ENCODE results near the gene MRPL28. TPM values are rescaled to one million over a fixed set of nuclear protein-coding genes. Genes with fewer than 3 reads are reported as not detected.

The MRPL28 gene
- total RNA-seq, 6 experiments from 2014 or later, result 105 to 131 (median 129) TPM

DNA sequence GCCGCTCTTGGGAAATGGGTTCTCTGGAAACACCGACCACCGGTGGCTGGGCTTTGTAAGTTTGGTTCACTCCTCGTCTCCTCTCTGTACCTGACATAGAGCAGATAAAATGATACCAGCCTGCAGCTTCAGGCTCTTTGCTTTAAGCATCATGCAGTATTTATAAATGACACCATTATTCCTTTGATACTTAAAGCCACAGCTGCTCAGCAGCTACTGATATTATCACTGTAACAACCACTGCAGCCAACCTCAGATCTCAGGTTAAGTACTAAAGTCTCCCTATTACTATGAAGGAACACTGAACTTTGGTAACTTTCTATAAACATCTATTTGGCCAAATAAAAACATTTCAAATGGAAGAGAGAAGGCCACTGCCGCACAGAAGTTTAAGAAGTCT, 52.8 kb downstream of the MRPL28 start:
- Mint-ChIP-seq H3K27me3 (ENCODE audit: insufficient read depth) (peaks cover 2% of the 10 kb centered on the region), H3K9me3 (no peaks in the 10 kb centered on the region), H3K4me3 (no peak overlapping the region), H3K36me3 (ENCODE audit: low read depth) (0 out of 2 replicates have a peak, but pooled peaks cover 6% of the 10 kb centered on the region), H3K27ac (no peak overlapping the region), H3K4me1 (ENCODE audit: low read depth) (no peaks in the 10 kb centered on the region)
- TF ChIP-seq, protein P1, sequence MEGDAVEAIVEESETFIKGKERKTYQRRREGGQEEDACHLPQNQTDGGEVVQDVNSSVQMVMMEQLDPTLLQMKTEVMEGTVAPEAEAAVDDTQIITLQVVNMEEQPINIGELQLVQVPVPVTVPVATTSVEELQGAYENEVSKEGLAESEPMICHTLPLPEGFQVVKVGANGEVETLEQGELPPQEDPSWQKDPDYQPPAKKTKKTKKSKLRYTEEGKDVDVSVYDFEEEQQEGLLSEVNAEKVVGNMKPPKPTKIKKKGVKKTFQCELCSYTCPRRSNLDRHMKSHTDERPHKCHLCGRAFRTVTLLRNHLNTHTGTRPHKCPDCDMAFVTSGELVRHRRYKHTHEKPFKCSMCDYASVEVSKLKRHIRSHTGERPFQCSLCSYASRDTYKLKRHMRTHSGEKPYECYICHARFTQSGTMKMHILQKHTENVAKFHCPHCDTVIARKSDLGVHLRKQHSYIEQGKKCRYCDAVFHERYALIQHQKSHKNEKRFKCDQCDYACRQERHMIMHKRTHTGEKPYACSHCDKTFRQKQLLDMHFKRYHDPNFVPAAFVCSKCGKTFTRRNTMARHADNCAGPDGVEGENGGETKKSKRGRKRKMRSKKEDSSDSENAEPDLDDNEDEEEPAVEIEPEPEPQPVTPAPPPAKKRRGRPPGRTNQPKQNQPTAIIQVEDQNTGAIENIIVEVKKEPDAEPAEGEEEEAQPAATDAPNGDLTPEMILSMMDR (IDR thresholded peaks at IDR 0.05), result no peak
- DNase-seq, result no peak

Other genes starting within 250 kb of the MRPL28 start
- gene NPRL3, start 231.9 kb downstream of the MRPL28 start, total RNA-seq (2021; fragmentation: NEBNext Ultra II Directional; extraction: Animal tissue kit (Norgen Biotek cat#: 25700)), result 10 to 100 TPM; 33.9 to 40.9 (median 37.1) TPM
- not detected for gene HBZ, start 217.9 kb downstream of the MRPL28 start, total RNA-seq (2021; fragmentation: NEBNext Ultra II Directional; extraction: Animal tissue kit (Norgen Biotek cat#: 25700))
- gene HBM, start 204.6 kb downstream of the MRPL28 start, total RNA-seq (2021; fragmentation: NEBNext Ultra II Directional; extraction: Animal tissue kit (Norgen Biotek cat#: 25700)), result not detected
- not detected for gene HBA2, start 197.7 kb downstream of the MRPL28 start, total RNA-seq (2021; fragmentation: NEBNext Ultra II Directional; extraction: Animal tissue kit (Norgen Biotek cat#: 25700))
- gene HBA1, start 193.9 kb downstream of the MRPL28 start, total RNA-seq (2021; fragmentation: NEBNext Ultra II Directional; extraction: Animal tissue kit (Norgen Biotek cat#: 25700)), result not detected
- under 1 TPM in 1 of 6 experiments, not detected in 5; 0.47 TPM for gene HBQ1, start 190.1 kb downstream of the MRPL28 start, total RNA-seq (2021; fragmentation: NEBNext Ultra II Directional; extraction: Animal tissue kit (Norgen Biotek cat#: 25700))
- 10 to 100 TPM; 35.8 to 47.5 (median 41.7) TPM for gene LUC7L, start 141.1 kb downstream of the MRPL28 start, total RNA-seq (2021; fragmentation: NEBNext Ultra II Directional; extraction: Animal tissue kit (Norgen Biotek cat#: 25700))
- 100 to 1,000 TPM in 2 of 6 experiments, 10 to 100 TPM in 4; 83.6 to 113 (median 87.7) TPM for gene FAM234A, start 135.7 kb downstream of the MRPL28 start, total RNA-seq (2021; fragmentation: NEBNext Ultra II Directional; extraction: Animal tissue kit (Norgen Biotek cat#: 25700))
- 1 to 10 TPM; 1.5 to 3.5 (median 2.3) TPM for gene RGS11, start 94.6 kb downstream of the MRPL28 start, total RNA-seq (2021; fragmentation: NEBNext Ultra II Directional; extraction: Animal tissue kit (Norgen Biotek cat#: 25700))
- not detected for gene ARHGDIG, start 89.9 kb downstream of the MRPL28 start, total RNA-seq (2021; fragmentation: NEBNext Ultra II Directional; extraction: Animal tissue kit (Norgen Biotek cat#: 25700))
- not detected for gene PDIA2, start 87.4 kb downstream of the MRPL28 start, total RNA-seq (2021; fragmentation: NEBNext Ultra II Directional; extraction: Animal tissue kit (Norgen Biotek cat#: 25700))
- gene AXIN1, start 17.8 kb downstream of the MRPL28 start, total RNA-seq (2021; fragmentation: NEBNext Ultra II Directional; extraction: Animal tissue kit (Norgen Biotek cat#: 25700)), result 10 to 100 TPM; 13.6 to 16.7 (median 14.7) TPM
- 10 to 100 TPM; 50.6 to 69.7 (median 59.7) TPM for gene PGAP6, start 11.4 kb upstream of the MRPL28 start, total RNA-seq (2021; fragmentation: NEBNext Ultra II Directional; extraction: Animal tissue kit (Norgen Biotek cat#: 25700))
- gene NME4, start 26.7 kb upstream of the MRPL28 start, total RNA-seq (2021; fragmentation: NEBNext Ultra II Directional; extraction: Animal tissue kit (Norgen Biotek cat#: 25700)), result 100 to 1,000 TPM; 153 to 276 (median 158) TPM
- 10 to 100 TPM; 14.0 to 20.3 (median 16.0) TPM for gene DECR2, start 31.3 kb upstream of the MRPL28 start, total RNA-seq (2021; fragmentation: NEBNext Ultra II Directional; extraction: Animal tissue kit (Norgen Biotek cat#: 25700))
- gene RAB11FIP3, start 55.1 kb upstream of the MRPL28 start, total RNA-seq (2021; fragmentation: NEBNext Ultra II Directional; extraction: Animal tissue kit (Norgen Biotek cat#: 25700)), result 10 to 100 TPM; 30.3 to 36.9 (median 33.9) TPM
- 10 to 100 TPM; 35.3 to 41.4 (median 40.2) TPM for gene CAPN15, start 157.2 kb upstream of the MRPL28 start, total RNA-seq (2021; fragmentation: NEBNext Ultra II Directional; extraction: Animal tissue kit (Norgen Biotek cat#: 25700))
- gene PRR35, start 189.9 kb upstream of the MRPL28 start, total RNA-seq (2021; fragmentation: NEBNext Ultra II Directional; extraction: Animal tissue kit (Norgen Biotek cat#: 25700)), result not detected
- under 1 TPM in 5 of 6 experiments, not detected in 1; 0.24 to 0.58 (median 0.28) TPM for gene NHLRC4, start 196.5 kb upstream of the MRPL28 start, total RNA-seq (2021; fragmentation: NEBNext Ultra II Directional; extraction: Animal tissue kit (Norgen Biotek cat#: 25700))
- 10 to 100 TPM; 30.4 to 39.5 (median 35.4) TPM for gene PIGQ, start 199.4 kb upstream of the MRPL28 start, total RNA-seq (2021; fragmentation: NEBNext Ultra II Directional; extraction: Animal tissue kit (Norgen Biotek cat#: 25700))
- gene RAB40C, start 219.5 kb upstream of the MRPL28 start, total RNA-seq (2021; fragmentation: NEBNext Ultra II Directional; extraction: Animal tissue kit (Norgen Biotek cat#: 25700)), result 10 to 100 TPM; 11.3 to 14.8 (median 12.2) TPM